HUES48 (cell line): ENCODE results near the gene ABCC11.

Experiments
- H3K27ac ChIP-seq: one replicate; pipeline ENCODE4 v1.7.0; 2013; ENCODE audit warnings: low read depth, low read length, inconsistent platforms
- H3K27me3 ChIP-seq: 2 replicates; pipeline ENCODE4 v1.6.1; 2013; ENCODE audit warnings: mild to moderate bottlenecking, low read length; ENCODE audit not compliant: control insufficient read depth, insufficient read depth
- H3K36me3 ChIP-seq: 2 replicates; pipeline ENCODE4 v1.6.1; 2013; ENCODE audit warnings: low read length; ENCODE audit not compliant: control insufficient read depth, insufficient read depth
- H3K4me1 ChIP-seq: 2 replicates; pipeline ENCODE4 v1.6.1; 2013; ENCODE audit warnings: mild to moderate bottlenecking, low read length; ENCODE audit not compliant: control insufficient read depth, insufficient read depth
- H3K4me3 ChIP-seq: 2 replicates; pipeline ENCODE4 v1.5.1; 2013; ENCODE audit warnings: mild to moderate bottlenecking, low read depth, low read length
- H3K9ac ChIP-seq: 2 replicates; pipeline ENCODE4 v1.6.1; 2013; ENCODE audit warnings: mild to moderate bottlenecking, low read depth, low read length, moderate library complexity
- H3K9me3 ChIP-seq: 2 replicates; pipeline ENCODE4 v1.6.1; 2013; ENCODE audit warnings: low read length; ENCODE audit not compliant: control insufficient read depth, insufficient read depth

ABCC11 gene

GRCh38 chr16:48231727-48232492, 15.4 kb downstream of the ABCC11 start:
- peaks cover 7% of the 10 kb centered on the region for H3K4me1 ChIP-seq
- no peak overlapping the region for H3K27ac ChIP-seq
- no peaks in the 10 kb centered on the region for H3K9me3 ChIP-seq
- H3K36me3 ChIP-seq = no peaks in the 10 kb centered on the region
- no peak overlapping the region for H3K4me3 ChIP-seq
- H3K9ac ChIP-seq = no peak overlapping the region
- no peaks in the 10 kb centered on the region for H3K27me3 ChIP-seq

DNA sequence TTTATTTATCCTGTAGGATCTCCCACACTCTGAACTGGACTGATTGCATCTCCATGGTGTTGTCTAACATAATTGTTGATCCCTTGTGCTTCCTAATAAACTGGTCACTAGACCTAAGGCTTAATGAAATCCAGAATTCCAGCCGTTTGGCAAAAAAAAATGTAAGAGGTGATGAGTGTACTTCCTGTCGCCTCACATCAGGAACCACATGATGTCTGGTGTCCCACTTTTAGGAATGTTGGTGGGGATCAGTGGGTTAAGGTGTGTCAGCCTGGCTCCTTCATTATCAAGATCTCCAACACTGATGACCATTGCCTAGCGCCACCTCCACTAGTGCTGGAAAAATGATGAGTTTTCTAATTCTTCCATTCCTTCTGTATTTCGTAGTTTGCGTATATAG, 21.9 kb downstream of the ABCC11 start:
- Histone ChIP-seq H3K27ac (no peak overlapping the region), H3K9ac (no peak overlapping the region), H3K9me3 (no peaks in the 10 kb centered on the region), H3K27me3 (no peaks in the 10 kb centered on the region), H3K36me3 (no peaks in the 10 kb centered on the region), H3K4me3 (no peak overlapping the region), H3K4me1 (no peaks in the 10 kb centered on the region)

GRCh38 chr16:48223490-48223889, 23.8 kb downstream of the ABCC11 start:
- Histone ChIP-seq H3K36me3 (no peaks in the 10 kb centered on the region), H3K9ac (no peak overlapping the region), H3K4me1 (no peaks in the 10 kb centered on the region), H3K27me3 (no peaks in the 10 kb centered on the region), H3K9me3 (no peaks in the 10 kb centered on the region), H3K27ac (no peak overlapping the region), H3K4me3 (no peak overlapping the region)

DNA sequence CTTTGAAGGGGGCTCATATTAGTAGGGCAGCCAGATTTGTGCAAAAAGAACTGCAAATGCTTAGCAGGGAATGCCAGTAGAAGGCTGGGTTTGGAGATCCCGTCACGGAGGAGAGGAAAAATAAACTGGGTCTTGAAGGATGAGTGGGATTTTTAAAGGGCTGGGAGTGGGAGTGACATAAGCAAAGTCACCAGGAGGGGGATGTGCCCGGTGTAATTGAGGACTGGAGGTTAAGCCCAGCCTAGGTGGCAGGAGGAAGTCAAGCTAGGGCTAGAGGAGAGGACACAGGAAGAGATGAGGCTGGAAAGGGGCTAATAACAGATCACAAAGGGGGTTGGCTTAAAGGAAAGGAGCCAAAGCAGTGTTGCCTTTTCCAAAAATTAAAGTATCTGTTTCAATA, 26.4 kb downstream of the ABCC11 start:
- Histone ChIP-seq H3K9ac (no peak overlapping the region), H3K27me3 (no peaks in the 10 kb centered on the region), H3K36me3 (no peaks in the 10 kb centered on the region), H3K4me3 (no peak overlapping the region), H3K9me3 (no peaks in the 10 kb centered on the region), H3K27ac (no peak overlapping the region), H3K4me1 (no peaks in the 10 kb centered on the region)

- H3K9ac ChIP-seq = no peak overlapping the region
- H3K27ac ChIP-seq = no peak overlapping the region
- no peaks in the 10 kb centered on the region for H3K9me3 ChIP-seq
- H3K4me3 ChIP-seq = no peak overlapping the region
- no peaks in the 10 kb centered on the region for H3K36me3 ChIP-seq
- no peaks in the 10 kb centered on the region for H3K4me1 ChIP-seq
- no peaks in the 10 kb centered on the region for H3K27me3 ChIP-seq
Measured at GRCh38 chr16:48218473-48218872, 28.9 kb downstream of the ABCC11 start.

GRCh38 chr16:48217708-48218107, 29.6 kb downstream of the ABCC11 start:
- Histone ChIP-seq H3K27me3 (no peaks in the 10 kb centered on the region), H3K4me3 (no peak overlapping the region), H3K27ac (no peak overlapping the region), H3K36me3 (no peaks in the 10 kb centered on the region), H3K4me1 (no peaks in the 10 kb centered on the region), H3K9ac (no peak overlapping the region), H3K9me3 (no peaks in the 10 kb centered on the region)

DNA sequence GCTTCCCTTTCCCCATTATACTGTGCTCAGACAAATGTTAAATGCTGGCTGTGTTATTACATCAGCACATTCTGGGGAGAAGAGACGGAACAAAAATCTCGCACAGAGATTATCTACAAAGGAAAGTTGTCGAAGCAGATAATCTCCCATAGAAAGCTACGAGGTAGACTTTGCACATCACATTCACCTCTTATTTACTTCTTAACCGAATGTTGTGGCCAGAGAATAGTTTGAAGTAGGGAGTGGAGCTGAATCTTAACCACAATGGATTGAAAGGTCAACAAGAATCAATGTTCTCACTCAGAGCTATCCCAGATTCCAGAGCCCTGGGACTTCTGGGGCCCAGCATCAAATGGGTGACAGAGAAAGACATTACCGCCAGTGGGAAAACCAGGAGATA, 31.6 kb downstream of the ABCC11 start:
- no peak overlapping the region for H3K9ac ChIP-seq
- no peaks in the 10 kb centered on the region for H3K27me3 ChIP-seq
- no peaks in the 10 kb centered on the region for H3K4me1 ChIP-seq
- H3K9me3 ChIP-seq = no peaks in the 10 kb centered on the region
- H3K4me3 ChIP-seq = no peak overlapping the region
- no peaks in the 10 kb centered on the region for H3K36me3 ChIP-seq
- H3K27ac ChIP-seq = no peak overlapping the region

DNA sequence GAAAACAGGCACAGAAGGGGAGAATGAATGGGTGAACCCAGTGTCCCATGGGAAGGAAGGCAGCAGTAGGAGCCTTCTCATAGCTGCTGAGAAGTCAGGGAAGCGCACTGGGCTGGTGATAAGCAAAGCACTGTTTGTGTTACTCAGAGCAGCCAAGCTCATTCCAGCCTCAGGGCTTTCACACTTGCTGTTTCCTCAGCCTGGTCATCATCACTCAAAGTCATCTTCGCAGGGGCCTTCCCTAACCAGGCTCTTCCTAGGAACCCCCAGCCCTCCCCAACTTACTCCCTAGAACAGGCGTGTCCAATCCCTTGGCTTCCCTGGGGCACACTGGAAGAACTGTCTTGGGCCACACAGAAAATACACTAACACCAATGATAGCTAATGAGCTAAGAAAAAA, 35.3 kb downstream of the ABCC11 start:
- no peaks in the 10 kb centered on the region for H3K4me1 ChIP-seq
- no peaks in the 10 kb centered on the region for H3K36me3 ChIP-seq
- H3K27me3 ChIP-seq = no peaks in the 10 kb centered on the region
- H3K9me3 ChIP-seq = no peaks in the 10 kb centered on the region
- H3K9ac ChIP-seq = no peak overlapping the region
- H3K4me3 ChIP-seq = no peak overlapping the region
- no peak overlapping the region for H3K27ac ChIP-seq

- Histone ChIP-seq H3K4me3 (no peak overlapping the region), H3K27ac (no peak overlapping the region), H3K36me3 (no peaks in the 10 kb centered on the region), H3K9ac (no peak overlapping the region), H3K27me3 (no peaks in the 10 kb centered on the region), H3K9me3 (no peaks in the 10 kb centered on the region), H3K4me1 (no peaks in the 10 kb centered on the region)
Measured at GRCh38 chr16:48210747-48211146, 36.6 kb downstream of the ABCC11 start.

GRCh38 chr16:48206594-48207242, 40.6 kb downstream of the ABCC11 start:
- H3K4me3 ChIP-seq = no peak overlapping the region
- no peaks in the 10 kb centered on the region for H3K9me3 ChIP-seq
- H3K36me3 ChIP-seq = no peaks in the 10 kb centered on the region
- no peaks in the 10 kb centered on the region for H3K27me3 ChIP-seq
- H3K27ac ChIP-seq = no peak overlapping the region
- no peak overlapping the region for H3K9ac ChIP-seq
- no peaks in the 10 kb centered on the region for H3K4me1 ChIP-seq

DNA sequence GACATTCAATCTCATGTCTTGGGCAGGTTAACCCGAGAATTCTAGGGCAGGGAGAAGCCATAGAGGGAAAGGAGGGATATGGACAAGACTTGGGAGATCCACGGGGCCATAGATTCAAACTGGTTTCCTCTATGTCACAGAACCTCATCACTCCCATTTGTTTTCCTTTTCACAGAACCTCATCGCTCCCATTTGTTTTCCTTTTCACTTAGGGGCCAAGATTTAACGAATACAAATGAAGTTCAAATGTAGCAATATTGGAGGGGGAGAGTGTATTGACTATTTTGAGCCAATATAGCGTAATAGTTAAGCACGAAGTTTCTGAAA, 42.6 kb downstream of the ABCC11 start:
- Histone ChIP-seq H3K36me3 (no peaks in the 10 kb centered on the region), H3K4me1 (no peaks in the 10 kb centered on the region), H3K27ac (no peak overlapping the region), H3K4me3 (no peak overlapping the region), H3K9me3 (no peaks in the 10 kb centered on the region), H3K27me3 (no peaks in the 10 kb centered on the region), H3K9ac (no peak overlapping the region)
